Gastroesophageal sphincter (tissue), 4 donors: ENCODE data around the gene SEMA7A. TPM values are rescaled to one million over a fixed set of nuclear protein-coding genes. Genes with fewer than 3 reads are reported as not detected.

Experiments used
- ATAC-seq: fragments of 150-250 bp; one replicate; pipeline ENCODE4 v1.9.1; 2016; ENCODE audit warnings: mild to moderate bottlenecking, moderate library complexity
- H3K27ac ChIP-seq, 4 donors: fragments of 200-600 bp; sonication (generic) in 3 of 4; 1 replicate in 3 of 4; 2 replicates in 1 of 4; pipeline ENCODE4 v1.5.1; 2016 to 2019
- H3K27me3 ChIP-seq: fragments of 200-600 bp; sonication (generic); one replicate; pipeline ENCODE4 v1.5.1; 2019
- H3K36me3 ChIP-seq, 2 donors: fragments of 200-600 bp; sonication (generic); one replicate each; pipeline ENCODE4 v1.5.1; 2019; ENCODE audit warnings: control low read depth in 1 of 2
- H3K4me1 ChIP-seq, 3 donors: fragments of 200-600 bp; sonication (generic); 1 replicate in 2 of 3; 2 replicates in 1 of 3; pipeline ENCODE4 v1.5.1; 2016 to 2019; ENCODE audit warnings: control low read depth in 2 of 3
- H3K4me3 ChIP-seq, 2 donors: fragments of 200-600 bp; sonication (generic); one replicate each; pipeline ENCODE4 v1.5.1; 2019; ENCODE audit warnings: mild to moderate bottlenecking in 1 of 2, moderate library complexity in 1 of 2
- H3K9me3 ChIP-seq, 3 donors: fragments of 200-600 bp; sonication (generic); one replicate each; pipeline ENCODE4 v1.5.1; 2017 to 2019; ENCODE audit warnings: control low read depth in 2 of 3
- EP300 ChIP-seq: sonication (generic); formaldehyde crosslinking; IDR thresholded peaks from one replicate; pipeline ENCODE4 v1.6.1; 2017; ENCODE audit warnings: antibody characterized with exemption, mild to moderate bottlenecking
- POLR2A ChIP-seq, 2 donors: fragments of 450-650 bp; IDR thresholded peaks; one replicate each; pipeline ENCODE4 v1.6.1; 2017; ENCODE audit warnings: antibody characterized with exemption in 2 of 2, mild to moderate bottlenecking in 2 of 2, moderate library complexity in 1 of 2
- POLR2AphosphoS5 ChIP-seq: sonication (generic); formaldehyde crosslinking; IDR thresholded peaks from one replicate; pipeline ENCODE4 v1.6.1; 2017; ENCODE audit warnings: antibody characterized with exemption
- WGBS, 2 donors: methylation state at CpG; one replicate each; pipeline ENCODE4 v1.1.5; 2018; ENCODE audit warnings: low coverage in 1 of 2; 5-methylcytosine and 5-hydroxymethylcytosine counted together
- total RNA-seq, 4 donors: library from RNA; depleted of rRNA; stranded (reverse); fragments of >200 nt; gene quantifications; one replicate each; pipeline ENCODE4 v1.1.0, GENCODE V29; 2016
- TF ChIP-seq, protein P1 (sequence below), 4 experiments: fragments of 200-600 bp in 2 of 4; fragments of 450-650 bp in 2 of 4; sonication (generic) in 1 of 4; IDR thresholded peaks; one replicate each; pipeline ENCODE4 v1.5.1; 2017 to 2019; ENCODE audit warnings: antibody characterized with exemption in 4 of 4, mild to moderate bottlenecking in 2 of 4, moderate library complexity in 2 of 4

SEMA7A gene
- total RNA-seq, 4 donors from 2014 or later = 0.93 to 2.7 (median 1.8) TPM

DNA sequence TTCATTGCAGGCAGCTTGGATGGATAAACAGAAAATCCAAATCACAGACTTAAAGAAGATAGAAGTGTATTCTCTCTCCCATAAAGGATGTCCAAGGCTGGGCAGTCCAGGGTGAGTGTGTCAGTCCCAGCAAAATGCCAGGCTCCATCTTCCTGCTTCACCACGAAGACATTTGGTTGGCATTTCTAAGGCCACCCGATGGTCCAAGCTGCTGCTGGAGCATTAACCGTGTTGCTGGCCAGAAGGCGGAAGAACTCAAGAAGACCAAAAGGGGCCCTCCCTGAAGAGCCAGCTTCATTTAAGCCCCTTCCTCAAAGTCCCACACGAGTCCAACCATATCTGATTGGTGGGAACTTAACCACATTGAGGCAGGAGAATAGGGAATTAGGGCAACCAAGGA lies 63.3 kb downstream of the SEMA7A start:
- H3K27ac ChIP-seq = no peak overlapping the region
- no peak overlapping the region for H3K4me3 ChIP-seq
- no peaks in the 10 kb centered on the region for H3K9me3 ChIP-seq
- peaks cover 42% of the 10 kb centered on the region for H3K27me3 ChIP-seq
- H3K4me1 ChIP-seq = peaks cover 2 to 33% (median 12%) of the 10 kb centered on the region in 3 donors
- TF ChIP-seq EP300 (no peak), POLR2AphosphoS5 (no peak), POLR2A (IDR thresholded peaks at IDR 0.05) (no peak)
- TF ChIP-seq, protein P1, sequence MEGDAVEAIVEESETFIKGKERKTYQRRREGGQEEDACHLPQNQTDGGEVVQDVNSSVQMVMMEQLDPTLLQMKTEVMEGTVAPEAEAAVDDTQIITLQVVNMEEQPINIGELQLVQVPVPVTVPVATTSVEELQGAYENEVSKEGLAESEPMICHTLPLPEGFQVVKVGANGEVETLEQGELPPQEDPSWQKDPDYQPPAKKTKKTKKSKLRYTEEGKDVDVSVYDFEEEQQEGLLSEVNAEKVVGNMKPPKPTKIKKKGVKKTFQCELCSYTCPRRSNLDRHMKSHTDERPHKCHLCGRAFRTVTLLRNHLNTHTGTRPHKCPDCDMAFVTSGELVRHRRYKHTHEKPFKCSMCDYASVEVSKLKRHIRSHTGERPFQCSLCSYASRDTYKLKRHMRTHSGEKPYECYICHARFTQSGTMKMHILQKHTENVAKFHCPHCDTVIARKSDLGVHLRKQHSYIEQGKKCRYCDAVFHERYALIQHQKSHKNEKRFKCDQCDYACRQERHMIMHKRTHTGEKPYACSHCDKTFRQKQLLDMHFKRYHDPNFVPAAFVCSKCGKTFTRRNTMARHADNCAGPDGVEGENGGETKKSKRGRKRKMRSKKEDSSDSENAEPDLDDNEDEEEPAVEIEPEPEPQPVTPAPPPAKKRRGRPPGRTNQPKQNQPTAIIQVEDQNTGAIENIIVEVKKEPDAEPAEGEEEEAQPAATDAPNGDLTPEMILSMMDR (IDR thresholded peaks at IDR 0.05) = no peak
- H3K36me3 ChIP-seq = no peaks in the 10 kb centered on the region
- no peak for ATAC-seq
- WGBS, 2 donors = 82 to 83% methylated on average over 1 to 4 of the region's 5 CpGs

- H3K27ac ChIP-seq = no peak overlapping the region
- H3K27me3 ChIP-seq = peaks cover 43% of the 10 kb centered on the region
- no peak for ATAC-seq
- H3K4me3 ChIP-seq = no peak overlapping the region
- TF ChIP-seq POLR2A (IDR thresholded peaks at IDR 0.05) (no peak), POLR2AphosphoS5 (no peak), EP300 (no peak)
- H3K4me1 ChIP-seq = peaks cover 2 to 32% (median 9%) of the 10 kb centered on the region in 3 donors
- 89 to 93% methylated on average over 1 to 2 of the region's 2 CpGs for WGBS, 2 donors
- no peaks in the 10 kb centered on the region for H3K9me3 ChIP-seq
- H3K36me3 ChIP-seq = no peaks in the 10 kb centered on the region
These were observed 64.0 kb downstream of the SEMA7A start for GRCh38 chr15:74369756-74370155.

- no peak overlapping the region for H3K27ac ChIP-seq
- no peak for ATAC-seq
- WGBS, 2 donors = 44 to 65% methylated on average over 4 to 7 of the region's 10 CpGs
These were observed 64.5 kb downstream of the SEMA7A start for GRCh38 chr15:74369084-74369745.

GRCh38 chr15:74368121-74368520 lies 65.6 kb downstream of the SEMA7A start:
- no peaks in the 10 kb centered on the region for H3K36me3 ChIP-seq
- TF ChIP-seq POLR2AphosphoS5 (no peak), POLR2A (IDR thresholded peaks at IDR 0.05) (no peak), EP300 (no peak)
- TF ChIP-seq, protein P1 (IDR thresholded peaks at IDR 0.05) = no peak
- H3K9me3 ChIP-seq = no peaks in the 10 kb centered on the region
- H3K4me3 ChIP-seq = no peak overlapping the region
- H3K4me1 ChIP-seq = peaks cover 0 to 16% (median 4%) of the 10 kb centered on the region in 3 donors
- H3K27ac ChIP-seq = no peak overlapping the region
- H3K27me3 ChIP-seq = peaks cover 46% of the 10 kb centered on the region
- ATAC-seq = no peak
- WGBS, 2 donors = 89% methylated on average over 3 of the region's 3 CpGs; no CpG with 5 or more reads in 1 of the 2 donors

More at GRCh38 chr15:74369084-74369745, 64.5 kb downstream of the SEMA7A start:
- Histone ChIP-seq H3K4me3 (no peak overlapping the region), H3K4me1 (peaks cover 0 to 26% (median 6%) of the 10 kb centered on the region in 3 donors), H3K27me3 (peaks cover 46% of the 10 kb centered on the region), H3K36me3 (no peaks in the 10 kb centered on the region), H3K9me3 (no peaks in the 10 kb centered on the region)
- TF ChIP-seq EP300 (no peak), POLR2AphosphoS5 (no peak), POLR2A (IDR thresholded peaks at IDR 0.05) (no peak)
- TF ChIP-seq, protein P1 (IDR thresholded peaks at IDR 0.05) = no peak

- Histone ChIP-seq H3K9me3 (no peaks in the 10 kb centered on the region), H3K4me1 (peaks cover 0 to 16% (median 4%) of the 10 kb centered on the region in 3 donors), H3K4me3 (peak within 1 kb of the TSS in 1 of 2 donors; percentile 66), H3K36me3 (no peaks in the 10 kb centered on the region), H3K27me3 (peaks cover 42% of the 10 kb centered on the region), H3K27ac (no peak within 1 kb of the TSS)
- no peak for ATAC-seq
- 91% methylated on average over 7 of the region's 12 CpGs; no CpG with 5 or more reads in 1 of the 2 donors for WGBS, 2 donors
- TF ChIP-seq POLR2A (IDR thresholded peaks at IDR 0.05) (no peak), POLR2AphosphoS5 (no peak), EP300 (no peak)
- TF ChIP-seq, protein P1 (IDR thresholded peaks at IDR 0.05) = no peak
These were observed 66.4 kb downstream of the SEMA7A start, which contains the start of gene CYP11A1 for GRCh38 chr15:74367296-74367854. CYP11A1 (minus strand) TSS chr15:74367646; CDS start chr15:74367585, 61 bp downstream.
